OCI-LY1 (cell line): ENCODE measurements around the gene SUN2.

Source experiments
- H2AFZ ChIP-seq: fragments of 200-600 bp; sonication (generic), shearing (Covaris generic); 2 replicates; pipeline ENCODE4 v1.6.0; 2014; ENCODE audit warnings: antibody characterized with exemption, mild to moderate bottlenecking, low read length
- H3F3A ChIP-seq: fragments of 200-600 bp; sonication (generic), shearing (Covaris generic); 2 replicates; pipeline ENCODE4 v1.6.0; 2014; ENCODE audit warnings: mild to moderate bottlenecking, antibody characterized with exemption, low read length, moderate library complexity; ENCODE audit not compliant: insufficient read depth
- H3K27ac ChIP-seq: fragments of 200-600 bp; sonication (generic); 2 replicates; pipeline ENCODE4 v1.5.1; 2014; ENCODE audit warnings: low read length, mixed run types, mild to moderate bottlenecking, low read depth; ENCODE audit not compliant: poor library complexity, severe bottlenecking
- H3K27me3 ChIP-seq: fragments of 200-600 bp; sonication (generic); 2 replicates; pipeline ENCODE4 v1.6.0; 2014; ENCODE audit warnings: antibody characterized with exemption, mild to moderate bottlenecking, low read length, moderate library complexity; ENCODE audit not compliant: insufficient read depth
- H3K36me3 ChIP-seq: fragments of 200-600 bp; sonication (generic); 2 replicates; pipeline ENCODE4 v1.6.1; 2014; ENCODE audit warnings: mild to moderate bottlenecking, antibody characterized with exemption, low read length, moderate library complexity, mixed read lengths; ENCODE audit not compliant: insufficient read depth
- H3K4me1 ChIP-seq: fragments of 200-600 bp; sonication (generic); 2 replicates; pipeline ENCODE4 v1.5.1; 2014; ENCODE audit warnings: mild to moderate bottlenecking, low read length, moderate library complexity; ENCODE audit not compliant: insufficient read depth, severe bottlenecking
- H3K4me2 ChIP-seq: fragments of 200-600 bp; sonication (generic), shearing (Covaris generic); 2 replicates; pipeline ENCODE4 v1.6.1; 2014; ENCODE audit warnings: low read length
- H3K4me3 ChIP-seq: fragments of 200-600 bp; sonication (generic); 2 replicates; pipeline ENCODE4 v1.5.1; 2014; ENCODE audit warnings: low read length, low read depth, mild to moderate bottlenecking, mixed read lengths; ENCODE audit not compliant: poor library complexity, severe bottlenecking
- H3K79me2 ChIP-seq: fragments of 200-600 bp; shearing (Covaris generic); 2 replicates; pipeline ENCODE4 v1.6.1; 2016; ENCODE audit warnings: mixed run types, low read length, mixed read lengths; ENCODE audit not compliant: insufficient read depth
- H3K9ac ChIP-seq: fragments of 200-600 bp; sonication (generic), shearing (Covaris generic); 2 replicates; pipeline ENCODE4 v1.6.1; 2014; ENCODE audit warnings: mild to moderate bottlenecking, low read length, mixed read lengths
- H3K9me2 ChIP-seq: fragments of 200-600 bp; sonication (generic), shearing (Covaris generic); 2 replicates; pipeline ENCODE4 v1.6.1; 2014; ENCODE audit warnings: low read depth, mild to moderate bottlenecking, low read length, mixed read lengths
- H3K9me3 ChIP-seq: fragments of 200-600 bp; shearing (Covaris generic); 2 replicates; pipeline ENCODE4 v1.6.1; 2014; ENCODE audit warnings: low read length, mixed read lengths
- H4K20me1 ChIP-seq: fragments of 200-600 bp; sonication (generic), shearing (Covaris generic); 2 replicates; pipeline ENCODE4 v1.6.0; 2016; ENCODE audit warnings: mild to moderate bottlenecking, low read length; ENCODE audit not compliant: insufficient read depth
- CTCF ChIP-seq: fragments of 200-600 bp; sonication (generic), shearing (Covaris generic); IDR thresholded peaks from 2 replicates; pipeline ENCODE4 v1.5.1; 2017; ENCODE audit warnings: mild to moderate bottlenecking, antibody characterized with exemption, low read length, moderate library complexity, mixed read lengths
- EZH2 ChIP-seq: fragments of 200-600 bp; sonication (generic), shearing (Covaris generic); IDR thresholded peaks from 2 replicates; pipeline ENCODE4 v1.8.0; 2017; ENCODE audit warnings: borderline replicate concordance, mixed run types, mild to moderate bottlenecking, antibody characterized with exemption, low read length, moderate library complexity, mixed read lengths

SUN2 gene

GRCh38 chr22:38751422-38752346 is 4.1 kb downstream of the SUN2 start:
- peak overlapping the region; percentile 89 for H3K27ac ChIP-seq
- no peaks in the 10 kb centered on the region for H3K27me3 ChIP-seq
- TF ChIP-seq CTCF (no peak), EZH2 (no peak)
- no peaks in the 10 kb centered on the region for H3K79me2 ChIP-seq
- peak overlapping the region; percentile 58; the same call in 1 of the 2 replicates for H3K9ac ChIP-seq
- H2AFZ ChIP-seq, result no peak overlapping the region
- peak overlapping the region; percentile 46 for H3K4me2 ChIP-seq
- H3K9me2 ChIP-seq, result no peaks in the 10 kb centered on the region
- H3K9me3 ChIP-seq, result no peaks in the 10 kb centered on the region
- H3K36me3 ChIP-seq, result peaks cover 61% of the 10 kb centered on the region
- H3K4me1 ChIP-seq, result peaks cover 41% of the 10 kb centered on the region
- H4K20me1 ChIP-seq, result no peaks in the 10 kb centered on the region
- H3F3A ChIP-seq, result no peaks in the 10 kb centered on the region
- H3K4me3 ChIP-seq, result peak overlapping the region; percentile 40

GRCh38 chr22:38751066-38751421 is 4.8 kb downstream of the SUN2 start:
- Histone ChIP-seq H4K20me1 (no peaks in the 10 kb centered on the region), H3K4me3 (peak overlapping the region; percentile 40), H2AFZ (no peak overlapping the region), H3K27ac (peak overlapping the region; percentile 89), H3K4me2 (peak overlapping the region; percentile 46; the same call in 1 of the 2 replicates), H3F3A (no peaks in the 10 kb centered on the region), H3K9me3 (no peaks in the 10 kb centered on the region), H3K27me3 (no peaks in the 10 kb centered on the region), H3K9me2 (no peaks in the 10 kb centered on the region), H3K79me2 (no peaks in the 10 kb centered on the region), H3K9ac (peak overlapping the region; percentile 58; the same call in 1 of the 2 replicates), H3K36me3 (peaks cover 67% of the 10 kb centered on the region), H3K4me1 (peaks cover 35% of the 10 kb centered on the region)
- no peak for TF ChIP-seq CTCF
- no peak for TF ChIP-seq EZH2

GRCh38 chr22:38750638-38751037 is 5.2 kb downstream of the SUN2 start:
- no peak overlapping the region for H3K4me2 ChIP-seq
- peaks cover 35% of the 10 kb centered on the region for H3K4me1 ChIP-seq
- peaks cover 71% of the 10 kb centered on the region for H3K36me3 ChIP-seq
- no peaks in the 10 kb centered on the region for H3K27me3 ChIP-seq
- no peaks in the 10 kb centered on the region for H3K9me3 ChIP-seq
- no peak for TF ChIP-seq CTCF
- no peak for TF ChIP-seq EZH2
- H3K79me2 ChIP-seq, result no peaks in the 10 kb centered on the region
- no peak overlapping the region for H2AFZ ChIP-seq
- H3K27ac ChIP-seq, result no peak overlapping the region
- no peaks in the 10 kb centered on the region for H3F3A ChIP-seq
- no peaks in the 10 kb centered on the region for H4K20me1 ChIP-seq
- no peak overlapping the region for H3K4me3 ChIP-seq
- H3K9ac ChIP-seq, result no peak overlapping the region
- H3K9me2 ChIP-seq, result no peaks in the 10 kb centered on the region
